HG03354 (cell line): ENCODE data around the gene CLTB.

Experiments used
- ATAC-seq: cut with Tn5 transposase; IDR thresholded peaks from one replicate; pipeline ENCODE4 v1.9.1; 2021; ENCODE audit warnings: mild to moderate bottlenecking; ENCODE audit not compliant: unreplicated experiment, poor library complexity, severe bottlenecking

The CLTB gene

DNA sequence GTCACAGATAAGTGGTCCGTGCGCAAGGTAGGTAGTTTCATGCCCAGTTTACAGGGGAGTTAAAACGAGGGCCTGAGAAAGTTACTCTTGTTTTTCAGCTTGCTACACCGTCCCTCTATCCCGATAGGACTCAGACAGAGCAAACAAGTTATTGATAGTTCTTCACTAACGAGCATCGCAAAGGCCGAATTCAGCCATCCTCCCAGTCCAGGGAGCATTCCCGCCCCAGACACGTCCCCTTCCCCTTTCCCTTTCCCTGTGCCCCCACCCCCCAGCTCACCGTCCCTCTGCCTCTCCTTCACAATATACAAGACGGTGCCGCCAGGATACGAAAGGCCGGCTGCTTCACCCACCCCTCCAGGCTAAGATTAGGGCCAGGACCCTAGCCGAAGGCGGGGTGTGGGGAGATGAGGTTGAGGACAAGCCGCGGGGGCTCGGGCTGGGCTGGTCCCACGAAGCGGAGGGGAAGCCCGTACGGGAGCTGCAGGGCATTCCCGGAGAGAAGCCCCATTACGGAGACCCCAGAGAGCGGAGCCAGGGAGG, 55.4 kb downstream of the CLTB start:
- no peak for ATAC-seq

DNA sequence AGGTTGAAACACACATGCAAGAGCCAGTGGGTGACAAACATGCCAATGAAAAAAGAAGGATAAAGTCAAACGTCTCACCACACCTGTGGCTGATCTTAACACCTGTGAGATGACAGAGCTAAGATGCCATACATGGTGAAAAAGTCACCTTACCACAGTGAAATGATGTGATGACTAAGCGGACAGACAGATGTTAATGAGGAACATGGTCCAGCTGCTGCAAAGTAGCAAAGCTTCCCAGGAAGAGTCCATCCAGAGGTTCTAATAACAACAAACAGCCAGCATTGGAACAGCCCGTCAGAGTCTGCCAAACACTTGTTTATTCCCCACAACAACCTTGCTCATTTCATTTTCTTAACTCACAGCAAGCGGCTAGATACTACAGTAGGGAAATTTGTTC, 56.7 kb downstream of the CLTB start:
- no peak for ATAC-seq

DNA sequence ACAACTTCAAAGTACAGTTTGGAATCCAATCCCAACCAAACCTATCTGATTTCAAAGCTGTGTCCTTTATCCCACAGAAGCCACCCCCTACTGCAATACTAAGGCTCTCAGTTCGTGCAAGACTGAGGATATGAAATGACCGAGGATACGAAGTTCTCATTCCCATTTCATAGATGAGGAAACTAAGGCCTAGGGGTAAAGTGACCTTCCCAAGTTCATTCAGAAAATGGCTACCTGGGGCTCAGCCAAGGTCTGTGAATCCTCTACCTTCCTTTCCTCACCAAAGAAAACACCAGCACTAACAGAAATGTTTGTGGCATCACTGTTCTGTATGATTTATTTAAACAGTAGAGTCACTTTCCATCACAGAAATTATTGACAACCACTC, 60.2 kb downstream of the CLTB start:
- ATAC-seq = no peak

DNA sequence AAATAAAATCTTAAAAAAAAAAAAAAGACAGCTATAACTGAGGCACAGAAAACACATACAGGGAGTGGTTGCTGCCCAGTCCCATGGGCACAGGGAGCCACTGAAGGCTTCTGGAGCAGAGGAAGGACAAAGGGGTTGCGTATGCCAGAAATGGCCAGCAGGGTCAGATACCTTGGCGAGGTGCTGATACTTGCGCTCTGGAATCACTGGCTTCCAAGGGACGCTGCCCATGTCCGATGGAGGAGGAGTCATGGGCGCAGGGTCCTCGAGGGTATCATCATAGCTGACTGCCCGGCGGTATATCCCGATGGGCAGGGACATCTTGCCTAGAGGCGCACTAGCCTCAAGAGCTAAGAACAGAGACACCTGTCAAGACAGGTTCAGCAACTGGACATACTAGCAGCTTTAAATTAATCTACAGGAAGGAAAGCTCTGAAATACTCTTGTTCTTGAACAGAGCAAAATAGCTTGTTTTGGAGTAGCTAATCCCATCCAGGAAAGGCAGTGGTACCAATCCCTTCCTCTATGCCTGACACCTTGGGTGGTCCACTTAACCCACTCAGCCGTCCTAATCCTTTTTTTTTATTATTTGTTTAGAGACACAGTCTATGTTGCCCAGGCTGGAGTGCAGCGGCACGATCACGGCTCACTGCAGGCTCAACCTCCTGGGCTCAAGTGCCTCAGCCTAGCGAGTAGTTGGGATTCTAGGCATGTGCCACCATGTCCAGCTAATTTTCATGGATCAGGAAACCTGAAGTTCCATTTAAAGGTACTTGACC, 60.8 kb downstream of the CLTB start:
- no peak for ATAC-seq

DNA sequence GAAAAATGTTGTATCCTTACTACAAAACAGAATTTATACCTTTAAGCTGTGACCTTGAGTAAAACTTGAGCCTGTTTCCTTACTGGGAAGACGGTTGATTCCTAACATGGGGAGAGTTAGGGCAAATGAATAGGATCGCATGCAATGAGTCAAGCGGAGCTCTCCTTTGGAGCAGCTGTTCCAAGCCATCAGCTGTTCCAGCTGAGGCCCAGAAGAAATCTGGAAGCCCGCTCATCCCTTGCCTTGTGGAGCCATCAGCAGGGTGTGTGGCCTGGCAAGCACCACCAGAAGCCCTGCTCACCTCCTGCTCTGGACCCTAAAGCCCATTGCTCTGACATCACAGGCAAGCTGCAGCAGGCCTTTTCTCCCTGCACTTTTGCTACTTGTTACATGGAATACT, 62.8 kb downstream of the CLTB start:
- ATAC-seq = no peak

DNA sequence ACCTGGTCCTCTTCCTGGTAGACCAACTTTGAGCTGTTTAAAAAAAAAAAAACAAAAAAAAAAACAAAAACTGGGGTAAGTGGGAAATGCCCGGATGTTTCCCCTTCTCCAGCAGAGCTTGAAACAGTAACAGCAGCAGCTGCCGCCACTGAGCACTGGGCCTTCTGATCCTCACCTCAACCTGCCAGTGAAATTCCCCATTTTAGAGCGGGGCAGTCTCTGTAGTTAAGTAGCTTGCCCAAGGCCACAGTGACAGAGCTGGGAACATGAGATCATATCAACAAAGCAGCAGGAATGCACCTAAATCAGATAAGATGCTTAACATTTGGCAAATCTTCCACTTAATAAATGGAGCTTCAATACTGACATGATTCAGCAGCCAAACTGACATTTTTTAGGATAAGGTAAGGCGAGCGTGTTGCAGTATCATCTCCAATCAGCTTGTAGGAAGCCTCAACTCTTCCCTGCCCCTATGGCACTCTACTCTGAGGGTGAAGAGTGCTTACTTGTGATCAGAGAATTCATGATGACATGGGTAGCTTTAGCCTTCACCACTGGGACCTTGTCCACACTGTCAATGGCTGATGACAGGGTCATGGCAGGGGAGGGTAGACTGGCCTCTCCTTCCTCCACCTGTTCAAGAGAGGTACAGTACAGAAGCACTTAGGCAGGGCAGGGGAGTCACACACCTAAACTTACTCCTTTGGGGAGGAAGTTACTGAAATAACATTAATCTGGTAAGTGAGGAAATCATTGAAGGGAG, 64.0 kb downstream of the CLTB start:
- ATAC-seq = no peak

DNA sequence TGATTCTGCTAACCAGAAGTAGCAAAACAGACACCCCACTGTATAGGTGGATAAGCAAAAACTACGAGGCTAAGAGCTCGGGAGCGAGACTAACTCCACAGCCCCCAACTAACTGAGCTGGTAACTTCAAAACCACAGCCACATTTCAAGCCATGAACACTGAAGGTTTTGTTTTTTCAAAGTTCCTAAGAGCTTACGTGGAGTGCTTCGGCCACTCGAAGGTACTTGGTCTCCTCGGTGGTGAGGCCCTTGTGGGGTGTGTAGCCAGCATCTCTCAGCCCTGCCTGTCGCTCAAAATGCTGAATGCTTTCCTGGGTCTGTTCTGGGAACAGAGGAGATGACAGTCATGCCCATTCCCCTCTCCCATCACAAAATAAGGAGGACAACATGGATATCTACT, 65.9 kb downstream of the CLTB start:
- no peak for ATAC-seq

DNA sequence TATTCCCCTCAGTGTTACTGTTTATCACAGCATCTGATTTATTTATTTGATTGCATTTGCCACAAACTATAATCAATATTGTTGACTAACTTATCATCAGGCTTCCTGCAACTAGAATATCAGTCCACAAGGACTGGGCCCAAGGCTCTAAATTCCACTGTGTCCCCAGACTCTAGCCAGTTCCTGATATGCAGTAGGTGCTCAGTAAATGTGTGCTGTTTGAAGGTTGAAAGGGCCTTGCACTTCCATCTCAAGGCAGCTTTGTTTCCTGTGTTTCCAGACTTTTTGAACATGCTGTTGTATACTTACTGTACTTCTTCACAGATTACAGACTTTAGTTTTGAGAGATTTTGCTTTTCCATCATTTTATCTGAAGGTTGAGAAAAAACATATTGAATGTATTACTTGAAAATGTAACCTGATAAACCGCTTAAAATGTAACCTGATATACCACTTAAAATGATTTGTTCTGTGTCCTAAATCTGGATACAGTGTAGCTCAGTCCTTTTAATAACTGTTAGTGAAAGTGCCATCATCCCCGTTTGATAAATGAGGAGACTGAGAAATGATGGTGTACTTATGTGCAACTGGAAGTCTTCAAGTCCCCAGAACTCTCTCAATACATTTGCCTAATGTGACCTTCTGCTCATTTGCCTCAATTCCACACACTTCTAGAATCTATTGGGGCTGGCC, 73.4 kb downstream of the CLTB start:
- ATAC-seq = no peak
